RWPE2 (cell line): Measurements from ENCODE around the gene MTMR10.

ENCODE experiments used
- ATAC-seq: fragments of 200-7000 bp; cut with Tn5 transposase; 3 replicates; pipeline ENCODE4 v1.9.1; 2021; ENCODE audit warnings: low read depth
- DNase-seq: peaks from one replicate; pipeline ENCODE4 v3.0.0-alpha.2; 2020; ENCODE audit warnings: low spot score
- H3K27ac ChIP-seq: fragments of 450-650 bp; 2 replicates; pipeline ENCODE4 v1.5.1; 2017; ENCODE audit warnings: mild to moderate bottlenecking; ENCODE audit not compliant: poor library complexity, severe bottlenecking
- H3K27me3 ChIP-seq: fragments of 250-450 bp; sonication (Bioruptor Pico); 2 replicates; pipeline ENCODE4 v1.5.1; 2021; ENCODE audit warnings: mild to moderate bottlenecking, moderate library complexity; ENCODE audit not compliant: insufficient read depth, poor library complexity, severe bottlenecking
- H3K36me3 ChIP-seq: fragments of 250-450 bp; sonication (Bioruptor Pico); 2 replicates; pipeline ENCODE4 v1.5.1; 2020; ENCODE audit warnings: low read depth, mild to moderate bottlenecking, moderate library complexity
- H3K4me1 ChIP-seq: fragments of 250-450 bp; sonication (Bioruptor Pico); 2 replicates; pipeline ENCODE4 v1.5.1; 2021; ENCODE audit warnings: mild to moderate bottlenecking, moderate library complexity; ENCODE audit not compliant: insufficient read depth, poor library complexity, severe bottlenecking
- H3K4me3 ChIP-seq: fragments of 250-450 bp; sonication (Bioruptor Pico); 2 replicates; pipeline ENCODE4 v1.5.1; 2021; ENCODE audit warnings: mild to moderate bottlenecking, moderate library complexity; ENCODE audit not compliant: severe bottlenecking
- H3K9me3 ChIP-seq: fragments of 250-450 bp; sonication (Bioruptor Pico); 2 replicates; pipeline ENCODE4 v1.5.1; 2021; ENCODE audit warnings: mild to moderate bottlenecking, moderate library complexity; ENCODE audit not compliant: severe bottlenecking
- TF ChIP-seq, protein P1 (sequence below): fragments of 450-650 bp; IDR thresholded peaks from one replicate; pipeline ENCODE4 v1.5.1; 2017; ENCODE audit warnings: mild to moderate bottlenecking, moderate library complexity; ENCODE audit not compliant: poor library complexity, severe bottlenecking

MTMR10 gene

GRCh38 chr15:31027910-31028578 lies 36.6 kb upstream of the MTMR10 start:
- ATAC-seq (no peak), DNase-seq (no peak)
- H3K4me1 ChIP-seq, result peaks cover 21% of the 10 kb centered on the region
- no peak overlapping the region for H3K4me3 ChIP-seq
- no peaks in the 10 kb centered on the region for H3K27me3 ChIP-seq
- no peaks in the 10 kb centered on the region for H3K9me3 ChIP-seq
- H3K27ac ChIP-seq, result no peak overlapping the region
- TF ChIP-seq, protein P1, sequence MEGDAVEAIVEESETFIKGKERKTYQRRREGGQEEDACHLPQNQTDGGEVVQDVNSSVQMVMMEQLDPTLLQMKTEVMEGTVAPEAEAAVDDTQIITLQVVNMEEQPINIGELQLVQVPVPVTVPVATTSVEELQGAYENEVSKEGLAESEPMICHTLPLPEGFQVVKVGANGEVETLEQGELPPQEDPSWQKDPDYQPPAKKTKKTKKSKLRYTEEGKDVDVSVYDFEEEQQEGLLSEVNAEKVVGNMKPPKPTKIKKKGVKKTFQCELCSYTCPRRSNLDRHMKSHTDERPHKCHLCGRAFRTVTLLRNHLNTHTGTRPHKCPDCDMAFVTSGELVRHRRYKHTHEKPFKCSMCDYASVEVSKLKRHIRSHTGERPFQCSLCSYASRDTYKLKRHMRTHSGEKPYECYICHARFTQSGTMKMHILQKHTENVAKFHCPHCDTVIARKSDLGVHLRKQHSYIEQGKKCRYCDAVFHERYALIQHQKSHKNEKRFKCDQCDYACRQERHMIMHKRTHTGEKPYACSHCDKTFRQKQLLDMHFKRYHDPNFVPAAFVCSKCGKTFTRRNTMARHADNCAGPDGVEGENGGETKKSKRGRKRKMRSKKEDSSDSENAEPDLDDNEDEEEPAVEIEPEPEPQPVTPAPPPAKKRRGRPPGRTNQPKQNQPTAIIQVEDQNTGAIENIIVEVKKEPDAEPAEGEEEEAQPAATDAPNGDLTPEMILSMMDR, result no peak
- H3K36me3 ChIP-seq, result no peaks in the 10 kb centered on the region

- H3K27ac ChIP-seq, result no peak overlapping the region
Observed at GRCh38 chr15:31025996-31026395, 34.6 kb upstream of the MTMR10 start.

GRCh38 chr15:31024979-31025378 lies 33.6 kb upstream of the MTMR10 start:
- no peak overlapping the region for H3K4me3 ChIP-seq
- H3K4me1 ChIP-seq, result peaks cover 27% of the 10 kb centered on the region
- DNase-seq (no peak), ATAC-seq (0 out of 3 replicates have a peak, but pooled peaks have one; percentile 1)
- no peaks in the 10 kb centered on the region for H3K36me3 ChIP-seq
- no peaks in the 10 kb centered on the region for H3K9me3 ChIP-seq
- H3K27me3 ChIP-seq, result no peaks in the 10 kb centered on the region
- peak overlapping the region; percentile 86 for H3K27ac ChIP-seq
- TF ChIP-seq, protein P1, result no peak

More at GRCh38 chr15:31025996-31026395, 34.6 kb upstream of the MTMR10 start:
- Histone ChIP-seq H3K9me3 (no peaks in the 10 kb centered on the region), H3K4me3 (no peak overlapping the region), H3K27me3 (no peaks in the 10 kb centered on the region), H3K4me1 (peaks cover 27% of the 10 kb centered on the region), H3K36me3 (no peaks in the 10 kb centered on the region)
- TF ChIP-seq, protein P1, result no peak
- DNase-seq, result no peak
- ATAC-seq, result no peak

GRCh38 chr15:31024330-31024729 lies 32.9 kb upstream of the MTMR10 start:
- H3K9me3 ChIP-seq, result no peaks in the 10 kb centered on the region
- ATAC-seq, result peak; percentile 95
- peaks cover 27% of the 10 kb centered on the region for H3K4me1 ChIP-seq
- no peak overlapping the region for H3K4me3 ChIP-seq
- no peaks in the 10 kb centered on the region for H3K36me3 ChIP-seq
- TF ChIP-seq, protein P1, result no peak
- DNase-seq, result peak; percentile 95
- H3K27me3 ChIP-seq, result no peaks in the 10 kb centered on the region
- peak overlapping the region; percentile 86 for H3K27ac ChIP-seq

DNA sequence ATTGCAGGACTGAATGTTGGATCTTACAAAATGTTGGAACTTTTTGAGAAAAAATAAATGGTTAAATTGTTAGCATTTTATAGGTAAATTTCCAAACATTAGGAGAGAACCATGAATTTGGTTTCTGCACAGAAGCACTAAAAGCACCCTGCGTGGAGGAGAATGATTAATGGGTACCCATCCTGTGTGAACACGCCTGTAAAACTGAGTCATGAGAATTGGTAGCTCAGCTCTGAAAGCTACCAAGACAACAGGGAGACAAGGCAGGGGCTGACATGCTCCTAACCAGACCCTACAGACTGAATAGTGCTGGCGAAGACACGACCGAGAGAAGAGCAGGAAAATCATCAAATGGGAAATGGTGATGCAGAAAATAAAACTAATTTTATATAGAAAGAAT lies 32.4 kb upstream of the MTMR10 start:
- H3K9me3 ChIP-seq, result no peaks in the 10 kb centered on the region
- no peaks in the 10 kb centered on the region for H3K36me3 ChIP-seq
- ATAC-seq, result peak; percentile 49
- TF ChIP-seq, protein P1, result no peak
- peak overlapping the region; percentile 86 for H3K27ac ChIP-seq
- H3K27me3 ChIP-seq, result no peaks in the 10 kb centered on the region
- DNase-seq, result no peak
- H3K4me1 ChIP-seq, result peaks cover 27% of the 10 kb centered on the region
- H3K4me3 ChIP-seq, result no peak overlapping the region
